ENCODE results near the gene PLEKHG1.

Gene PLEKHG1

DNA sequence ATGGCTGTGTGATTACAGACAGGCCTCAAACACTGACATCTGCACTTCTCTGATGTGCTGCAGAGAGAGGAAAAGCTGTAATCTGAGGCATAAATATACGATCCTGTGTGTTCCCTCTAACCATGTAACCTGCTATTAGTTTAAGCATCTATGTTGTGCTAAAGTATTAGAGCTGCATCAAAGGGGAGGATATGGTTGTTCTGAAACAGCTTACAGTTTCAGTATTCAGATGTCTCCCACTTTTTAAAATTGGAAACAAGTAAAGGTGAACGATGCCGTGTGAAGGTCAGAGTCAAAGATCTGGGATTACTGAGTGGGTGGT lies 7.6 kb downstream of the PLEKHG1 start:
- Histone ChIP-seq H3K4me1 (ENCODE audit: control insufficient read depth in 1 of 2, insufficient read depth in 1 of 2, low read depth in 1 of 2, low read length in 1 of 2) (no peaks in the 10 kb centered on the region), H3K9me3 (no peaks in the 10 kb centered on the region), H3K4me3 (ENCODE audit: low read depth in 1 of 2, low read length in 1 of 2) (no peak overlapping the region), H3K36me3 (no peaks in the 10 kb centered on the region), H3K27ac (no peak overlapping the region), H3K27me3 (peaks cover 66% of the 10 kb centered on the region)
- TF ChIP-seq, protein P1, sequence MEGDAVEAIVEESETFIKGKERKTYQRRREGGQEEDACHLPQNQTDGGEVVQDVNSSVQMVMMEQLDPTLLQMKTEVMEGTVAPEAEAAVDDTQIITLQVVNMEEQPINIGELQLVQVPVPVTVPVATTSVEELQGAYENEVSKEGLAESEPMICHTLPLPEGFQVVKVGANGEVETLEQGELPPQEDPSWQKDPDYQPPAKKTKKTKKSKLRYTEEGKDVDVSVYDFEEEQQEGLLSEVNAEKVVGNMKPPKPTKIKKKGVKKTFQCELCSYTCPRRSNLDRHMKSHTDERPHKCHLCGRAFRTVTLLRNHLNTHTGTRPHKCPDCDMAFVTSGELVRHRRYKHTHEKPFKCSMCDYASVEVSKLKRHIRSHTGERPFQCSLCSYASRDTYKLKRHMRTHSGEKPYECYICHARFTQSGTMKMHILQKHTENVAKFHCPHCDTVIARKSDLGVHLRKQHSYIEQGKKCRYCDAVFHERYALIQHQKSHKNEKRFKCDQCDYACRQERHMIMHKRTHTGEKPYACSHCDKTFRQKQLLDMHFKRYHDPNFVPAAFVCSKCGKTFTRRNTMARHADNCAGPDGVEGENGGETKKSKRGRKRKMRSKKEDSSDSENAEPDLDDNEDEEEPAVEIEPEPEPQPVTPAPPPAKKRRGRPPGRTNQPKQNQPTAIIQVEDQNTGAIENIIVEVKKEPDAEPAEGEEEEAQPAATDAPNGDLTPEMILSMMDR (IDR thresholded peaks at IDR 0.05), result no peak

DNA sequence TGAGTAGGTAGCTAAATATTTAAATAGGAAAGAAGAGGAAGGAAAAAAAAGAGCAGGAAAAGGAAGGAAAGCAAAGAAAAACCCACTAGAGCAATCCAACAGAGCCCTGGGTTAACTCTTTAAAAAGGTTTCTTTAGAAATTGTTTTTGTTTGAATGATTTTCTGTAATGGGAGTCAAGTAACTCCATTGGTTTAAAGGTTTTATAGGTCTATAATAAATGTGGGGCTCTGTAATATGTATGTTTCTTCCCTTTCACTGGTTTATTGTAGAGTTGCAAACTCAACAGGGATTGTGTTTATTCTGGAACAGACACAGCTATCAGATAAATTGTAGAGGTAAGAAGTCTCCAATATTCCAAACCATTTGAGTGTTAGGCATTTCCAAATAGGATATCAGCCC lies 10.9 kb downstream of the PLEKHG1 start:
- TF ChIP-seq, protein P1 (IDR thresholded peaks at IDR 0.05), result no peak
- H3K27ac ChIP-seq, result no peak overlapping the region
- no peaks in the 10 kb centered on the region for H3K4me1 ChIP-seq (ENCODE audit: control insufficient read depth in 1 of 2, insufficient read depth in 1 of 2, low read depth in 1 of 2, low read length in 1 of 2)
- H3K36me3 ChIP-seq, result no peaks in the 10 kb centered on the region
- peaks cover 39% of the 10 kb centered on the region for H3K27me3 ChIP-seq
- H3K9me3 ChIP-seq, result no peaks in the 10 kb centered on the region
- no peak overlapping the region for H3K4me3 ChIP-seq (ENCODE audit: low read depth in 1 of 2, low read length in 1 of 2)

DNA sequence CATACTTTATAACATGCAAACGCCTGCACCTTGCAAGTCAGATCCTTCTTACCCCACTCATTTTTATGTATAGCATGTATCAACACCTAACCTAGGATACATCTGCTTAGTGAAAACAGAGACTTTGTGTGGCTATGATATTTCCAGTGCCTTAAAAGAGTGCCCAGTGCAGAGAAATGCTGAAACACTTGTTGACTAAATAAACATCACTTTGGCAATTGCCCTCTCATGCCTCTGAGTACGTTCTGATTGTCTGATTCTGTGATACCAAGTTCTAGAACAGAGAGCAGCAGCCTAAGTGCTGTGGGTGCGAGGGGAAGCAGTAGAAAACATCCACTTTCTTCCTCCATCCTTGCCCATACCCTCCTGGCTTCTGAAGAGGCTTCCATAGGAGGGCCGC lies 13.6 kb downstream of the PLEKHG1 start:
- no peaks in the 10 kb centered on the region for H3K9me3 ChIP-seq
- no peak overlapping the region for H3K27ac ChIP-seq
- H3K36me3 ChIP-seq, result no peaks in the 10 kb centered on the region
- TF ChIP-seq, protein P1 (IDR thresholded peaks at IDR 0.05), result no peak
- peaks cover 29% of the 10 kb centered on the region for H3K27me3 ChIP-seq
- no peak overlapping the region for H3K4me3 ChIP-seq (ENCODE audit: low read depth in 1 of 2, low read length in 1 of 2)
- no peaks in the 10 kb centered on the region for H3K4me1 ChIP-seq (ENCODE audit: control insufficient read depth in 1 of 2, insufficient read depth in 1 of 2, low read depth in 1 of 2, low read length in 1 of 2)

DNA sequence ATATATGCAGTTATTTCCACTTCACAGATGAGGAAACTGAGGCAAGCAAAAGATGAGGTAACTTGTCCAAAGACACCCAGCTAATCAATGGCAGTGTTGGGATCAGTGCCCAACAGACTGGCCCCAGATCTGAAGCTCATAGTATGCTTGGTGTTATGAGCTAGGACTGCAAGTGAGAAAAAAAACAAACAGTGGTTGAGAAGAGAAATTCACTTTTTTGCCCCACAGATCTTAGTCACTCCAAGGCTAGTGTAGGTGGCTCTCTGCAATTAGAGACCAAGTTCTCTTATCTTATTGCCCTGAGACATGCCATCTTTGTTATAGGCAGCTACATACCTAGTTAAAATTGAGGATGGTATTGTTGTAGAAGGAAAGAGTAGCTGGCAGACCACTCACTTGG lies 16.3 kb downstream of the PLEKHG1 start:
- TF ChIP-seq, protein P1 (IDR thresholded peaks at IDR 0.05), result no peak
- Histone ChIP-seq H3K9me3 (no peaks in the 10 kb centered on the region), H3K4me1 (ENCODE audit: control insufficient read depth in 1 of 2, insufficient read depth in 1 of 2, low read depth in 1 of 2, low read length in 1 of 2) (no peaks in the 10 kb centered on the region), H3K27me3 (peaks cover 28% of the 10 kb centered on the region), H3K27ac (no peak overlapping the region), H3K36me3 (no peaks in the 10 kb centered on the region), H3K4me3 (ENCODE audit: low read depth in 1 of 2, low read length in 1 of 2) (no peak overlapping the region)

DNA sequence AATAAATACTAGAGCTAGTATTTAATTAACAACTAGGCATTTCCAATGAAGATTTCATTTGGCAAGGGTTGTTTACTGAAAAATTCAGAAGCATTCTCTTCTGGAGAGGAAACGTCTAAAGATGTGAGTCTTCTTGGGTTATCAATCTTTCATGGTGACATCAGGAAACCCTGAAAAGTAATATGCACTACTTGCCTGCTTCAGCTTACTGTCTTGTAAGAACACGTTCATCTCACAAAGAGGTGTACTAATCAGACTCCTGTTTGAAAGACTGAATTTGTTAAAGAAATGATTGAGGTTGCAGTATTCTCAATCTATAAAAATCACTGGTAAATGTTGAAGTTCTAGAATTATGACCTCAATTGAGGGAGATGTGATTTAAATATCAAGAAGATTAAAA lies 16.9 kb downstream of the PLEKHG1 start:
- H3K36me3 ChIP-seq, result no peaks in the 10 kb centered on the region
- no peaks in the 10 kb centered on the region for H3K4me1 ChIP-seq (ENCODE audit: control insufficient read depth in 1 of 2, insufficient read depth in 1 of 2, low read depth in 1 of 2, low read length in 1 of 2)
- TF ChIP-seq, protein P1 (IDR thresholded peaks at IDR 0.05), result no peak
- peaks cover 24% of the 10 kb centered on the region for H3K27me3 ChIP-seq
- H3K9me3 ChIP-seq, result no peaks in the 10 kb centered on the region
- H3K4me3 ChIP-seq (ENCODE audit: low read depth in 1 of 2, low read length in 1 of 2), result no peak overlapping the region
- H3K27ac ChIP-seq, result no peak overlapping the region

DNA sequence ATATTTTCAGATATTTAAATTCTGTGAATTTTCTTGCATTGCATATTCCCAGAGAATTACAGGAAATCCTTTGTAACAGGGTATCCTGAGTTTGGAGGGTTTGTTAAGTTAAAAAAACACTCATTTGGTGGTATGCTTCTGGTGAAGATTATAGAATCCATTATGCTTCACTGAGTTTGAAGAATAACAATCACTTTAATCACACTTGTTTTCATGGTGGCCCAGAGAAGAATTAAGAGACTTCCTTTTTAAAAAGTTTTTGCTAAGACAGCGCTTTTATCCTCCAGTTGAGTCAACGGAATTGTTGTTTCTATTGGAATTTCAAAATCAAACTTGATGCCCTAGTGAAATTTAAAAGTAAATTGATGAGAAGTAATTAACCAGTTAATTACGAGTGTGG lies 17.4 kb downstream of the PLEKHG1 start:
- Histone ChIP-seq H3K4me1 (ENCODE audit: control insufficient read depth in 1 of 2, insufficient read depth in 1 of 2, low read depth in 1 of 2, low read length in 1 of 2) (no peaks in the 10 kb centered on the region), H3K27me3 (peaks cover 26% of the 10 kb centered on the region), H3K36me3 (no peaks in the 10 kb centered on the region)

More for the DNA sequence above, 17.4 kb downstream of the PLEKHG1 start:
- no peak overlapping the region for H3K4me3 ChIP-seq (ENCODE audit: low read depth in 1 of 2, low read length in 1 of 2)
- H3K27ac ChIP-seq, result no peak overlapping the region
- H3K9me3 ChIP-seq, result no peaks in the 10 kb centered on the region
- TF ChIP-seq, protein P1 (IDR thresholded peaks at IDR 0.05), result no peak

Data from neutrophil (primary cell).